Hepatocyte (in vitro differentiated cells): ENCODE measurements around the gene ACOT12. TPM values are rescaled to one million over a fixed set of nuclear protein-coding genes. Genes with fewer than 3 reads are reported as not detected.

Experiments used
- DNase-seq: peaks from one replicate; pipeline ENCODE4 v3.0.0-alpha.2; 2016; ENCODE audit warnings: low spot score
- H2AFZ ChIP-seq: fragments of 200-600 bp; sonication (generic); 2 replicates; pipeline ENCODE4 v1.6.0; 2016; ENCODE audit warnings: antibody characterized with exemption, mild to moderate bottlenecking
- H3K27ac ChIP-seq: fragments of 200-600 bp; sonication (generic); 2 replicates; pipeline ENCODE4 v1.5.1; 2016; ENCODE audit warnings: mild to moderate bottlenecking
- H3K27me3 ChIP-seq: fragments of 200-600 bp; sonication (generic); 2 replicates; pipeline ENCODE4 v1.6.1; 2016
- H3K36me3 ChIP-seq: fragments of 200-600 bp; sonication (generic); replicated peaks from 2 replicates; pipeline ENCODE4 v1.5.1; 2016; ENCODE audit warnings: low read depth; ENCODE audit not compliant: insufficient read depth
- H3K4me1 ChIP-seq: fragments of 200-600 bp; sonication (generic); 2 replicates; pipeline ENCODE4 v1.5.1; 2016; ENCODE audit warnings: mild to moderate bottlenecking, moderate library complexity; ENCODE audit not compliant: insufficient read depth
- H3K4me2 ChIP-seq: fragments of 200-600 bp; sonication (generic); 2 replicates; pipeline ENCODE4 v1.6.0; 2016
- H3K4me3 ChIP-seq: fragments of 200-600 bp; sonication (generic); 2 replicates; pipeline ENCODE4 v1.5.1; 2016; ENCODE audit warnings: mild to moderate bottlenecking
- H3K79me2 ChIP-seq: fragments of 200-600 bp; sonication (generic); 2 replicates; pipeline ENCODE4 v1.6.0; 2017; ENCODE audit warnings: mild to moderate bottlenecking
- H3K9me2 ChIP-seq: fragments of 200-600 bp; sonication (generic); replicated peaks from 2 replicates; pipeline ENCODE4 v1.6.0; 2017; ENCODE audit warnings: mild to moderate bottlenecking; ENCODE audit not compliant: insufficient read depth
- H3K9me3 ChIP-seq: fragments of 200-600 bp; sonication (generic); 2 replicates; pipeline ENCODE4 v1.5.1; 2016; ENCODE audit warnings: low read depth, mild to moderate bottlenecking
- H4K20me1 ChIP-seq: fragments of 200-600 bp; sonication (generic); 2 replicates; pipeline ENCODE4 v1.6.0; 2016; ENCODE audit warnings: mild to moderate bottlenecking; ENCODE audit not compliant: insufficient read depth, poor library complexity, severe bottlenecking
- CTCF ChIP-seq: fragments of 200-600 bp; sonication (generic); IDR thresholded peaks from 2 replicates; pipeline ENCODE4 v1.5.1; 2016; ENCODE audit warnings: antibody characterized with exemption, mild to moderate bottlenecking; ENCODE audit not compliant: poor library complexity
- EZH2 ChIP-seq: fragments of 200-600 bp; sonication (generic); IDR thresholded peaks from 2 replicates; pipeline ENCODE4 v1.6.1; 2016; ENCODE audit warnings: antibody characterized with exemption, mild to moderate bottlenecking, borderline replicate concordance
- EZH2phosphoT487 ChIP-seq: fragments of 200-600 bp; sonication (generic); IDR thresholded peaks from one replicate; pipeline ENCODE4 v1.6.1; 2018; ENCODE audit warnings: antibody characterized with exemption, mild to moderate bottlenecking, low read depth, moderate library complexity; ENCODE audit not compliant: unreplicated experiment, severe bottlenecking
- WGBS: methylation state at CpG from one replicate; pipeline ENCODE4 v1.1.6; 2016; ENCODE audit warnings: low lambda C conversion rate; ENCODE audit errors: missing lambda C conversion rate; 5-methylcytosine and 5-hydroxymethylcytosine counted together
- polyA plus RNA-seq: library from polyadenylated mRNA; unstranded; fragments of >200 nt; fragmentation: Nextera tagmentation; extraction: Ambion mirVana; gene quantifications from 2 replicates; pipeline ENCODE4 v1.2.1, GENCODE V29; 2016
- total RNA-seq: library from RNA; depleted of rRNA; stranded (reverse); fragments of >200 nt; gene quantifications from 2 replicates; pipeline ENCODE4 v1.2.3, GENCODE V29; 2014

ACOT12 gene
- total and polyA plus RNA-seq, 2 experiments from 2014 or later: 2.9 to 10.2 TPM

- no peak for DNase-seq
- peak overlapping the region; percentile 18 for H3K27ac ChIP-seq
- no peaks in the 10 kb centered on the region for H3K27me3 ChIP-seq
- no peaks in the 10 kb centered on the region for H3K79me2 ChIP-seq
- no peak overlapping the region for H3K4me3 ChIP-seq
- H3K36me3 ChIP-seq: no peaks in the 10 kb centered on the region
- H3K4me1 ChIP-seq: peaks cover 24% of the 10 kb centered on the region
- H3K9me3 ChIP-seq: no peaks in the 10 kb centered on the region
- WGBS: 41% methylated on average over 4 of the region's 4 CpGs
- no peaks in the 10 kb centered on the region for H3K9me2 ChIP-seq
- no peak overlapping the region for H2AFZ ChIP-seq
- no peak for TF ChIP-seq CTCF
- no peak for TF ChIP-seq EZH2phosphoT487
- TF ChIP-seq EZH2: no peak
- peak overlapping the region; percentile 48 for H3K4me2 ChIP-seq
- no peaks in the 10 kb centered on the region for H4K20me1 ChIP-seq
Observed at GRCh38 chr5:81363093-81363871, 30.7 kb downstream of the ACOT12 start.

- no peak overlapping the region for H3K27ac ChIP-seq
- H3K9me2 ChIP-seq: no peaks in the 10 kb centered on the region
- H3K4me1 ChIP-seq: peaks cover 24% of the 10 kb centered on the region
- no peak for TF ChIP-seq CTCF
- no peak for TF ChIP-seq EZH2
- TF ChIP-seq EZH2phosphoT487: no peak
- H3K27me3 ChIP-seq: no peaks in the 10 kb centered on the region
- no peak overlapping the region for H3K4me2 ChIP-seq
- no peaks in the 10 kb centered on the region for H3K36me3 ChIP-seq
- H3K79me2 ChIP-seq: no peaks in the 10 kb centered on the region
- H3K4me3 ChIP-seq: no peak overlapping the region
- WGBS: 75% methylated on average over 2 of the region's 2 CpGs
- no peak for DNase-seq
- no peaks in the 10 kb centered on the region for H3K9me3 ChIP-seq
- no peaks in the 10 kb centered on the region for H4K20me1 ChIP-seq
- no peak overlapping the region for H2AFZ ChIP-seq
Observed at GRCh38 chr5:81361600-81361999, 32.3 kb downstream of the ACOT12 start.

GRCh38 chr5:81360640-81361039, 33.3 kb downstream of the ACOT12 start:
- Histone ChIP-seq H4K20me1 (no peaks in the 10 kb centered on the region), H2AFZ (no peak overlapping the region), H3K4me2 (no peak overlapping the region), H3K79me2 (no peaks in the 10 kb centered on the region), H3K27ac (no peak overlapping the region), H3K9me3 (no peaks in the 10 kb centered on the region), H3K27me3 (no peaks in the 10 kb centered on the region), H3K4me1 (peaks cover 24% of the 10 kb centered on the region), H3K4me3 (no peak overlapping the region), H3K36me3 (no peaks in the 10 kb centered on the region), H3K9me2 (no peaks in the 10 kb centered on the region)
- DNase-seq: no peak
- 76% methylated on average over 4 of the region's 4 CpGs for WGBS
- TF ChIP-seq CTCF (no peak), EZH2 (no peak), EZH2phosphoT487 (no peak)
